OCI-LY7 (cell line): ENCODE results near the gene TMEM106C. TPM values are rescaled to one million over a fixed set of nuclear protein-coding genes. Genes with fewer than 3 reads are reported as not detected.

ENCODE experiments used
- BruUV-seq: library from RNA; stranded (reverse); fragments of 400-500 nt; replicated peaks from 2 replicates; lab custom pipeline; 2021; lab: Mats Ljungman, UMichigan
- CTCF ChIA-PET: fragments of 300-600 bp; sonication (Branson Sonifier 250); formaldehyde crosslinking; loops from one replicate; lab custom pipeline; 2022; ENCODE audit warnings: antibody characterized with exemption; ENCODE audit not compliant: unreplicated experiment; lab: Charles Lee
- POLR2A ChIA-PET: fragments of 300-600 bp; sonication (Branson Sonifier 250); formaldehyde crosslinking; loops from one replicate; lab custom pipeline; 2022; ENCODE audit warnings: antibody characterized with exemption; lab: Charles Lee
- DNase-seq: peaks from one replicate; pipeline ENCODE4 v3.0.0-alpha.2; 2015; ENCODE audit warnings: low spot score
- H2AFZ ChIP-seq: fragments of 200-600 bp; sonication (generic), shearing (Covaris generic); 2 replicates; pipeline ENCODE4 v1.6.1; 2014; ENCODE audit warnings: mild to moderate bottlenecking, antibody characterized with exemption, low read length, moderate library complexity
- H3K27ac ChIP-seq: fragments of 200-600 bp; sonication (generic); 2 replicates; pipeline ENCODE4 v1.5.1; 2014; ENCODE audit warnings: mixed run types, low read depth, mild to moderate bottlenecking, moderate library complexity, low read length, inconsistent platforms; ENCODE audit not compliant: poor library complexity, severe bottlenecking
- H3K36me3 ChIP-seq: fragments of 200-600 bp; sonication (generic); 2 replicates; pipeline ENCODE4 v1.6.1; 2014; ENCODE audit warnings: mild to moderate bottlenecking, antibody characterized with exemption, low read length, moderate library complexity, mixed read lengths; ENCODE audit not compliant: insufficient read depth
- H3K4me1 ChIP-seq: fragments of 200-600 bp; sonication (generic); 2 replicates; pipeline ENCODE4 v1.5.1; 2014; ENCODE audit warnings: mild to moderate bottlenecking, low read length; ENCODE audit not compliant: insufficient read depth, poor library complexity, severe bottlenecking
- H3K4me2 ChIP-seq: fragments of 200-600 bp; sonication (generic); 2 replicates; pipeline ENCODE4 v1.6.1; 2014; ENCODE audit warnings: mild to moderate bottlenecking, low read length
- H3K4me3 ChIP-seq: fragments of 200-600 bp; sonication (generic); 2 replicates; pipeline ENCODE4 v1.5.1; 2014; ENCODE audit warnings: mild to moderate bottlenecking, low read depth, low read length; ENCODE audit not compliant: poor library complexity, severe bottlenecking
- H3K79me2 ChIP-seq: fragments of 200-600 bp; sonication (generic); 2 replicates; pipeline ENCODE4 v1.6.1; 2016; ENCODE audit warnings: low read depth, mild to moderate bottlenecking, low read length, moderate library complexity, mixed read lengths; ENCODE audit not compliant: insufficient read depth
- H3K9me2 ChIP-seq: fragments of 200-600 bp; sonication (generic); 2 replicates; pipeline ENCODE4 v1.6.1; 2016; ENCODE audit warnings: mild to moderate bottlenecking, low read length, mixed read lengths; ENCODE audit not compliant: insufficient read depth
- H3K9me3 ChIP-seq: fragments of 200-600 bp; sonication (generic); 2 replicates; pipeline ENCODE4 v1.6.1; 2014; ENCODE audit warnings: mild to moderate bottlenecking, mixed run types, low read length, mixed read lengths
- H4K20me1 ChIP-seq: fragments of 200-600 bp; sonication (generic); 2 replicates; pipeline ENCODE4 v1.6.1; 2014; ENCODE audit warnings: mild to moderate bottlenecking, antibody characterized with exemption, low read length, moderate library complexity, mixed read lengths; ENCODE audit not compliant: insufficient read depth
- EZH2phosphoT487 ChIP-seq: fragments of 200-600 bp; sonication (generic); IDR thresholded peaks from 2 replicates; pipeline ENCODE4 v1.6.1; 2018; ENCODE audit warnings: low read depth, borderline replicate concordance, mild to moderate bottlenecking, mixed run types, antibody characterized with exemption, low read length, moderate library complexity, mixed read lengths
- intact Hi-C: fragments of 100-400 bp; cut with micrococcal nuclease; formaldehyde crosslinking; loops from one replicate; pipeline ENCODE4 v1.10.0; 2022; ENCODE audit not compliant: unreplicated experiment
- total RNA-seq, 2 experiments: library from RNA; depleted of rRNA in 1 of 2; stranded (reverse); fragments of >200 nt in 1 of 2; shearing (Covaris generic) in 1 of 2; gene quantifications; 2 replicates each; pipeline ENCODE4 v1.2.3, GENCODE V29; 2014 to 2022
- TF ChIP-seq, protein P1 (sequence below): fragments of 200-600 bp; sonication (generic); conservative IDR thresholded peaks from 2 replicates; pipeline ENCODE4 v1.5.1; 2014; ENCODE audit warnings: mild to moderate bottlenecking, antibody characterized with exemption, low read length, moderate library complexity, mixed read lengths

TMEM106C gene
- total RNA-seq, 2 experiments from 2014 or later: 123 to 182 TPM

GRCh38 chr12:47982311-47982710 is 18.9 kb downstream of the TMEM106C start:
- no TSS peak for BruUV-seq
- TF ChIP-seq, protein P1, sequence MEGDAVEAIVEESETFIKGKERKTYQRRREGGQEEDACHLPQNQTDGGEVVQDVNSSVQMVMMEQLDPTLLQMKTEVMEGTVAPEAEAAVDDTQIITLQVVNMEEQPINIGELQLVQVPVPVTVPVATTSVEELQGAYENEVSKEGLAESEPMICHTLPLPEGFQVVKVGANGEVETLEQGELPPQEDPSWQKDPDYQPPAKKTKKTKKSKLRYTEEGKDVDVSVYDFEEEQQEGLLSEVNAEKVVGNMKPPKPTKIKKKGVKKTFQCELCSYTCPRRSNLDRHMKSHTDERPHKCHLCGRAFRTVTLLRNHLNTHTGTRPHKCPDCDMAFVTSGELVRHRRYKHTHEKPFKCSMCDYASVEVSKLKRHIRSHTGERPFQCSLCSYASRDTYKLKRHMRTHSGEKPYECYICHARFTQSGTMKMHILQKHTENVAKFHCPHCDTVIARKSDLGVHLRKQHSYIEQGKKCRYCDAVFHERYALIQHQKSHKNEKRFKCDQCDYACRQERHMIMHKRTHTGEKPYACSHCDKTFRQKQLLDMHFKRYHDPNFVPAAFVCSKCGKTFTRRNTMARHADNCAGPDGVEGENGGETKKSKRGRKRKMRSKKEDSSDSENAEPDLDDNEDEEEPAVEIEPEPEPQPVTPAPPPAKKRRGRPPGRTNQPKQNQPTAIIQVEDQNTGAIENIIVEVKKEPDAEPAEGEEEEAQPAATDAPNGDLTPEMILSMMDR: no peak
- no peak for TF ChIP-seq EZH2phosphoT487
- H3K27ac ChIP-seq: no peak overlapping the region
- no peak for DNase-seq
- CTCF ChIA-PET: no interaction called here
- H3K9me2 ChIP-seq: no peaks in the 10 kb centered on the region
- H2AFZ ChIP-seq: no peak overlapping the region
- no peaks in the 10 kb centered on the region for H3K4me1 ChIP-seq
- H3K4me3 ChIP-seq: no peak overlapping the region
- POLR2A ChIA-PET: no interaction called here
- no peaks in the 10 kb centered on the region for H3K36me3 ChIP-seq
- H3K9me3 ChIP-seq: no peaks in the 10 kb centered on the region
- H4K20me1 ChIP-seq: no peaks in the 10 kb centered on the region
- no peaks in the 10 kb centered on the region for H3K79me2 ChIP-seq
- H3K4me2 ChIP-seq: no peak overlapping the region
- intact Hi-C loops: no loop called here

GRCh38 chr12:47982770-47983169 is 19.4 kb downstream of the TMEM106C start:
- no peaks in the 10 kb centered on the region for H3K4me1 ChIP-seq
- H2AFZ ChIP-seq: no peak overlapping the region
- no peak for TF ChIP-seq EZH2phosphoT487
- TF ChIP-seq, protein P1: no peak
- H3K36me3 ChIP-seq: no peaks in the 10 kb centered on the region
- H4K20me1 ChIP-seq: no peaks in the 10 kb centered on the region
- DNase-seq: no peak
- no peaks in the 10 kb centered on the region for H3K9me2 ChIP-seq
- POLR2A ChIA-PET: no interaction called here
- CTCF ChIA-PET: no interaction called here
- H3K27ac ChIP-seq: no peak overlapping the region
- no peak overlapping the region for H3K4me2 ChIP-seq
- H3K4me3 ChIP-seq: no peak overlapping the region
- no peaks in the 10 kb centered on the region for H3K79me2 ChIP-seq
- H3K9me3 ChIP-seq: no peaks in the 10 kb centered on the region
- intact Hi-C loops: no loop called here
- BruUV-seq: no TSS peak

DNA sequence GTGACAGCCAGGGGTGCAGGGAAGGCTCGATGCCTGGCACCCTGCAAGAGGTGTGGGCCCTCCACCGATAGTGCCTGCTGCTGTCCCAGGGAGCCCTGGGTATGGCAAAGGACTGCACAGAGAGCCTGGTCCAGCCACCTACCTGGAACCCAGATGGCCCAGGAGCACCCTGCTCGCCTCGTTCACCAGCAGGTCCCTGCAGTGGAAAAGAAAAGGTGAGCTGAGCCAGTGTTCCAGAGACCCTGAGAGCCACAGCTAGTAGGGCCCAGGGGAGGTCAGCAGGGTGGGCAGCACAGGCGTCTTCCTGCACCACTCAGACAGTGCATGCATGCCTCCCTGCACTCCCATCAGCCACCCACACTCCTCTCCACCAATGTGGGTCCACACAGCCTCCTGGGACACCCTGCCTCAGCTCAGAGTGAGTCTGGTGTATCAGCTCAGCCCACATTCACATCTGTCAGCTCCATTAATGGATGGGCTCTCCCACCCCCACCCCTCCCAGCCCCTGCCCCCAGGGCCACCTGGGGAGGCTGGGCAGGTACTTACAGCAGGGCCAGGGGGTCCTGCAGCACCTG is 20.2 kb downstream of the TMEM106C start:
- ChIA-PET CTCF (no interaction called here), POLR2A (interaction anchor here (0.6 kb wide), 2 partner anchors 169 to 288 kb away, joined by 3 to 5 read pairs; no protein-coding TSS in a partner anchor)

More for the DNA sequence above, 20.2 kb downstream of the TMEM106C start:
- TF ChIP-seq EZH2phosphoT487: no peak
- TF ChIP-seq, protein P1: no peak
- Histone ChIP-seq H3K9me2 (no peaks in the 10 kb centered on the region), H3K4me1 (no peaks in the 10 kb centered on the region), H3K36me3 (no peaks in the 10 kb centered on the region), H3K4me2 (no peak overlapping the region), H3K4me3 (no peak overlapping the region), H4K20me1 (no peaks in the 10 kb centered on the region), H3K9me3 (no peaks in the 10 kb centered on the region), H3K79me2 (no peaks in the 10 kb centered on the region), H2AFZ (no peak overlapping the region), H3K27ac (no peak overlapping the region)
- no peak for DNase-seq
- BruUV-seq: no TSS peak
- intact Hi-C loops: no loop called here
